DND-41 (cell line): Measurements from ENCODE around the gene E2F2.

Experiments used
- EZH2 ChIP-seq: IDR thresholded peaks from 3 replicates; pipeline ENCODE4 v1.6.1; 2012; ENCODE audit warnings: borderline replicate concordance, low read depth, mild to moderate bottlenecking, moderate library complexity, low read length, inconsistent platforms; ENCODE audit not compliant: severe bottlenecking
- TF ChIP-seq, protein P1 (sequence below): IDR thresholded peaks from 2 replicates; pipeline ENCODE4 v1.5.1; 2012; ENCODE audit warnings: borderline replicate concordance, low read length, moderate library complexity, mild to moderate bottlenecking; ENCODE audit not compliant: poor library complexity, severe bottlenecking; ENCODE audit errors: extremely low read depth

GRCh38 chr1:23478896-23479665, 52.0 kb downstream of the E2F2 start:
- TF ChIP-seq, protein P1, sequence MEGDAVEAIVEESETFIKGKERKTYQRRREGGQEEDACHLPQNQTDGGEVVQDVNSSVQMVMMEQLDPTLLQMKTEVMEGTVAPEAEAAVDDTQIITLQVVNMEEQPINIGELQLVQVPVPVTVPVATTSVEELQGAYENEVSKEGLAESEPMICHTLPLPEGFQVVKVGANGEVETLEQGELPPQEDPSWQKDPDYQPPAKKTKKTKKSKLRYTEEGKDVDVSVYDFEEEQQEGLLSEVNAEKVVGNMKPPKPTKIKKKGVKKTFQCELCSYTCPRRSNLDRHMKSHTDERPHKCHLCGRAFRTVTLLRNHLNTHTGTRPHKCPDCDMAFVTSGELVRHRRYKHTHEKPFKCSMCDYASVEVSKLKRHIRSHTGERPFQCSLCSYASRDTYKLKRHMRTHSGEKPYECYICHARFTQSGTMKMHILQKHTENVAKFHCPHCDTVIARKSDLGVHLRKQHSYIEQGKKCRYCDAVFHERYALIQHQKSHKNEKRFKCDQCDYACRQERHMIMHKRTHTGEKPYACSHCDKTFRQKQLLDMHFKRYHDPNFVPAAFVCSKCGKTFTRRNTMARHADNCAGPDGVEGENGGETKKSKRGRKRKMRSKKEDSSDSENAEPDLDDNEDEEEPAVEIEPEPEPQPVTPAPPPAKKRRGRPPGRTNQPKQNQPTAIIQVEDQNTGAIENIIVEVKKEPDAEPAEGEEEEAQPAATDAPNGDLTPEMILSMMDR, result no peak
- TF ChIP-seq EZH2, result no peak
